Subcutaneous adipose tissue (tissue), 4 donors: Measurements from ENCODE around the gene NSMF. TPM values are rescaled to one million over a fixed set of nuclear protein-coding genes. Genes with fewer than 3 reads are reported as not detected.

Experiments used
- CTCF ChIP-seq: fragments of 450-650 bp; IDR thresholded peaks from one replicate; pipeline ENCODE4 v1.5.1; 2016; ENCODE audit warnings: low read depth, mild to moderate bottlenecking, control low read depth, antibody characterized with exemption, moderate library complexity
- total RNA-seq, 4 donors: library from RNA; depleted of rRNA; stranded (reverse); fragments of >200 nt; gene quantifications; one replicate each; pipeline ENCODE4 v1.1.0, GENCODE V29; 2016

Gene NSMF
- total RNA-seq, 4 donors from 2014 or later, result 17.7 to 37.5 (median 25.2) TPM

- no peak for TF ChIP-seq CTCF
Observed at GRCh38 chr9:137423514-137424291, 35.4 kb downstream of the NSMF start.

- TF ChIP-seq CTCF, result no peak
Observed at GRCh38 chr9:137422604-137423513, 36.3 kb downstream of the NSMF start, which contains the start of the genes EXD3 and NOXA1. TSS of gene EXD3 (minus strand) at chr9:137423162. CDS start at chr9:137395357, 27,805 bp downstream. TSS of gene NOXA1 (plus strand) at chr9:137423393. CDS start at chr9:137423530, 137 bp downstream.

- TF ChIP-seq CTCF, result no peak
Observed at GRCh38 chr9:137421838-137422603, 37.1 kb downstream of the NSMF start.

GRCh38 chr9:137417161-137418021, 41.7 kb downstream of the NSMF start:
- no peak for TF ChIP-seq CTCF

- TF ChIP-seq CTCF, result no peak
Observed at GRCh38 chr9:137416563-137417151, 42.5 kb downstream of the NSMF start.

- no peak for TF ChIP-seq CTCF
Observed at GRCh38 chr9:137416006-137416562, 43.0 kb downstream of the NSMF start.
